ENCODE measurements around the gene ZC3H7B.
"Not testable (repeated sequence)": the region's sequence is repeated elsewhere in the genome, so short reads cannot be mapped to it uniquely, and the experiment has no call there.

Gene ZC3H7B

DNA sequence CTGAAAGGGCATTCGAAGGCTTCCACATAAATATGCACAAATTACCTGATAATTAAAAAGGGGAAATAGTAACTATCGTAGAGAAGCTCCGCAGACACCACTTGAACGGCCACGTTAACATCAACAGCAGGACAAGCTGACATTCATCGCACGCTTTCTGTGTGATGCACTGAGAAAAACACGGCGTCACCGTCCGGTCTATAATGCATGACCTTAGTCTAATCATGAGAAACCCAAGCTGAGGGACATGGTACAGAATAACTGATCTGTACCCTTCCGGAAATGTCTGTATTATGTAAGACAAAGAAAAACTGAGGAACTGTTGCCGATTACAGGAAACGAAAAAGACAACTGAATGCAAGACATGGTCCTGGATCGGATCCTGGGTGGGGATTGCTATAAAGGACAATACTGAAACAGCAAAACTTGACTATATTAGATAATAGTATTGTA, 14.7 kb upstream of the ZC3H7B start:
- DNase-seq (ENCODE audit: low read depth): peak; percentile 35

GRCh38 chr22:41288245-41288946, 12.9 kb upstream of the ZC3H7B start:
- no peak for DNase-seq (ENCODE audit: low read depth)

DNA sequence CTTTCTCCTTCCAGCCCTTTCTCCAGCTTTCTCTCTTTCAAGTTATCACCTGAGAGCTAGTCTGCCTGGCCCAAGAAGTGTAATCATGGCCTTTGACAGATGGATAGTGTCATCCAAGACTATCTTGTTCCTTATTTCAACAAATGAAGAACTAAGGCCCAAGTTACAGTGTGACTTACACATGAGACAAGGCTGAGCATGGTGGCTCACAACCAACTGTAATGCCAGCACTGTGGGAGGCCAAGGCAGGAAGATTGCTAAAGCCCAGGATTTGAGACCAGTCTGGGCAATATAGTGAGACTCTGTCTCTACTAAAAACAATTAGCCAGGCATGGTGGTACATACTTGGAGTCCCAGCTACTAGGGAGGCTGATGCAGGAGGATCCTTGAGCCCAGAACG, 11.7 kb upstream of the ZC3H7B start:
- no peak for DNase-seq (ENCODE audit: low read depth)

GRCh38 chr22:41290262-41291221, 10.8 kb upstream of the ZC3H7B start:
- no peak for DNase-seq (ENCODE audit: low read depth)

DNA sequence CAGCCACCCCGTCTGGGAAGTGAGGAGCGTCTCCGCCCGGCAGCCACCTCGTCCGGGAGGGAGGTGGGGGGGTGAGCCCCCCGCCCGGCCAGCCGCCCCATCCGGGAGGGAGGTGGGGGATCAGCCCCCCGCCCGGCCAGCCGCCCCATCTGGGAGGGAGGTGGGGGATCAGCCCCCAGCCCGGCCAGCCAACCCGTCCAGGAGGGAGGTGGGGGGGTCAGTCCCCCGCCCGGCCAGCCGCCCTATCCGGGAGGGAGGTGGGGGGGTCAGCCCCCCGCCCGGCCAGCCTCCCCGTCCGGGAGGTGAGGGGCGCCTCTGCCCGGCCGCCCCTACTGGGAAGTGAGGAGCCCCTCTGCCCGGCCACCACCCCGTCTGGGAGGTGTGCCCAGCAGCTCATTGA, 6.5 kb upstream of the ZC3H7B start:
- DNase-seq (ENCODE audit: low read depth): not testable (repeated sequence)

- DNase-seq (ENCODE audit: low read depth): no peak
Observed at GRCh38 chr22:41296826-41297667, 4.3 kb upstream of the ZC3H7B start.

- DNase-seq (ENCODE audit: low read depth): no peak
Observed at GRCh38 chr22:41300661-41301060, 664 bp upstream of the ZC3H7B start.

GRCh38 chr22:41302021-41302767, 869 bp downstream of the ZC3H7B start:
- no peak for DNase-seq (ENCODE audit: low read depth)

- no peak for DNase-seq (ENCODE audit: low read depth)
Observed at GRCh38 chr22:41302811-41303210, 1.5 kb downstream of the ZC3H7B start.

DNA sequence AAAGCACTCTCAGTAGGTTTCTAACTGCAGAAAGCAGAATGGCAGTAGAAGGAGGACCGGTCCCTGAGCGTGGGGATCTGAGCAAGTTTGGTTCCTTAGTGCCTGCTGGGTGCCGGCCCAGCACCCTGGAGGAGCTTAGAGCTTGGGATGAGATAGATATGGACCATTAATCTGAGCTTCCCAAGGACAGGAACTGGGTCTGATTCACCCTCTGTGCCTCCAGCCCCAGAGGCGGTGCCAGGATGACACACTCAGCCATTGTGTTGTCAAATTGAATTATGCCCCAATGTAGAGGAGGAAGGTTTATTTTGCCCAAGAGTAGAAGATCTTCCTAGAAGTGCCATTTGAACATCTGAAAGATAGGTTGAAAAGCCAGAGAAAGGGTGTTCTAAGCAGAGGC, 4.3 kb downstream of the ZC3H7B start:
- DNase-seq (ENCODE audit: low read depth): no peak

GRCh38 chr22:41308054-41308453, 6.7 kb downstream of the ZC3H7B start:
- no peak for DNase-seq (ENCODE audit: low read depth)

GRCh38 chr22:41308544-41308947, 7.2 kb downstream of the ZC3H7B start:
- no peak for DNase-seq (ENCODE audit: low read depth)

DNA sequence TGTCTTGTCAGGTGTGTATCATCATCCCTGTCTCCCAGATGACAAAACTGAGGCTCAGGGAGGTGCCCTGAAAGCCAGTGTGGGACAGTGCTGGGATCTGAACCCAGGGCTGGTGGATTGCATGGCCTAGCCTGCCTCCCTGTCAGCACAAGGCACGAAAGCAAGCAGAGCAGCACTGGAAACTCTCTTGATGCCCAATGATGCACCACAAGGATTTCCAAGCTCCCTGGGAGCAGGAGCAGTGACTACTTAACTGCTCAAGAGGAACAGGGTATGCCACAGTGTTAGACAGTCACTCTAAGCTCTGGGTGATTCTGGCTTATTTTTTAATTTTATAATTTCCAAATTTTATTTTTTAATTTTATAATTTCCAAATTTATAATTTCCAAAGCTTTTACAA, 9.0 kb downstream of the ZC3H7B start:
- DNase-seq (ENCODE audit: low read depth): no peak

DNA sequence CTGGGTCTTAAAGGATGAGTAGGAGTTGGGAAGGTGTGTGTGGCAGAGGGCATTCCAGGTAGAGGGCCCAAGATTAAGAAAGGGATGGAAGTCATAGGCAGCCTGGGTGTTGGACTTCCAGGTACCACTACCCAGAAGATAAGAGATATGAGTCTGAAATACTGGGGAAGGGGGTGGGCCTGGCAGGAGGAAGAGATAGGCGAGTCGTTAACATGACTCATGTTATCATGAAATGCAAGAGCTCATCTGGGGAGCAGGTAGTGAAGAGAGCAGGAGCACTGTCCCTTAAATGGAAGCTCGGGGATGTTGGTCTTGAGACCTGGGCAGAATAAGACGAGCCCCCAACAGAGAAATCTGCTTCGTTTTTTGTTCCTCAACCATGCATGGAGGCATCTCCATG, 10.2 kb downstream of the ZC3H7B start:
- DNase-seq (ENCODE audit: low read depth): no peak

GRCh38 chr22:41314821-41315220, 13.5 kb downstream of the ZC3H7B start:
- DNase-seq (ENCODE audit: low read depth): no peak

DNA sequence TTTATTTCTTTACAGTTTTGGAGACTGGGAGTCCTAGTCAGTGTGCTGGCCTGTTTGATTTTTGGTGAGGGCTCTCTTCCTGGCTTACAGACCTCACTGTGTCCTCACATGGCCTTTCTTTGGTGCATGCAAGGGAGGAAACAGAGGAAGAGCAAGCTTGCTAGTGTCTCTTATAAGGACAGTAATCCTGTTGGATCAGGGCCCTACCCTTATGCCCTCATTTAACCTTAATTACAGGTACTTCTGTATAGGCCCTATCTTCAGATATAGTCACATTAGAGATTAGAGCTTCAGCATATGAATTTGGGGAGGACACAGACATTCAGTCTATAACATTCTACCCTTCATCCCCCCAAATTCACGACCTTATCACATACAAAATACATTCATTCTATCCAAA, 14.3 kb downstream of the ZC3H7B start:
- DNase-seq (ENCODE audit: low read depth): no peak

DNA sequence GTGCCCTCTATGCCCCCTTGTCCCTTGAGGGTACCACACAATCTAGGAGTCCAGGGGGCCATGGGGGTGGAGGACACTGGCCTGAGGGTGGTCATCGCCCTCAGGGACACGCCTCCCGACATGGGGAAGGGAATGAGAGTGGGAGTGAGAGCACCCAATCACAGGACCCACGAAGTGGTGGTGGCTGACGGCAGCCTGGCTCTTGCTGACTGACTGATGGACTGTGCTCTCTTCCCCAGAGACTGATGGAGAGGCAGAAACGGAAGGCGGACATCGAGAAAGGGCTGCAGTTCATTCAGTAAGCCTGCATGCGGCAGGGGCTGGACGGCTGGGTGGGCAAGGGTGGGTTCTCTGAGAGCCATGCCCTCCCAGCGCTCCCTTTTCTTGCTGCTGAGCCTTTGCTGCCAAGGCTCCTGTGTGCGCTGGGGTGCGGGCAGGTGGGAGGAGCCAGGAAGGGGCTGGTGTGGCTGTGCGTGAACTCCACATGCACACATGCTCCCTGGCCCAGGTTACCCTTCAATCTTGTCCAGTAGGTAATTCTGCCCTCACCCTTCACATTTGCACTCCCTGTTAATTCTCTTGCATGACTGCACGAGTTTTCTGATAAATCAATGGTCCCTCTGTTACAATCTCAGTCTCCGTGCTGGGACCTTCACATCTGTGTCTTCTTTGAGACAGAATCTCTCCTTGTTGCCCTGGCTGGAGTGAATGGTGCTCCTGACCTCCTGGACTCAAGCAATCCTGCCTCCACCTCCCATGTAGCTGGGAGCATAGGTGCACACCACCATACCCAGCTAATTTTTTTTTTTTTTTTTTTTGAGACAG, 19.3 kb downstream of the ZC3H7B start:
- DNase-seq (ENCODE audit: low read depth): no peak

DNA sequence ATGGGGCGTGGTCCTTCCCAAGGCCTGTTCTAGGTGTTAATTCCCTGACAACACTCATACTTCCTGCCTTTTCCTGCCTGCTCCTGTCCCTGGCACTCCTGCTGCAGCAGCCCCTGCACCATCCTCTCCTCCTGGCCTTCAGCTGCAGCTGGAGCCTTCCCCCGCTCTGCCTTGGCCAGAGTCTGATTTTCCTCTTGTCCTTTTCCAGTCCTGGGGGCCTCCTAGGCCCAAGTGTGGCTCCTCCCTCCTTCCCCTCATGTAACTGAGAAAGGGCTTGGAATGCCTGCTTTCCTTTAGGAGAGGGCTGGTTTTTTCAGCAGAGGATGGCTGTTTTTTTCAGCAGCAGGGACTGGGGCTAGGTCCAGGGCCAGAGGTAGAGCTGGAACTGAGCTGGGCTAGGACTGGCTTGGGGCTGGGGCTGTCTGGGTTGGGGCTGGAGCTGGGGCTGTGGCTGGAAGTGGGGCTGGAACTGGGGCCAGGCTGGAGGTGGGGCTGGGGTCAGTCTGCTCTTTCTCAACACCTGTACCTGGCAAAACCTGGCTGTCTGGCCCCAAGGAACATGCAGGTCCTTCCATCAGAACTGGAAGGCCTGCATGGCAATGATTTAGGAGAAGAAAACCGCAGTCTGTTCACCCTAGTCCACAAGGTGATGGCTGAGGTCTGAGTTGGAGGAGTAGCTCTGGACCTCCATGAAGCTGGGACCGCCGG, 23.6 kb downstream of the ZC3H7B start:
- no peak for DNase-seq (ENCODE audit: low read depth)

- DNase-seq (ENCODE audit: low read depth): no peak
Observed at GRCh38 chr22:41327124-41327523, 25.8 kb downstream of the ZC3H7B start.

- DNase-seq (ENCODE audit: low read depth): no peak
Observed at GRCh38 chr22:41330169-41330568, 28.8 kb downstream of the ZC3H7B start.

Measured in activated T-cell treated with anti-CD3 and anti-CD28 coated beads for 1 hour (primary cell).